HepG2 (cell line): ENCODE results near the gene RSAD1. TPM values are rescaled to one million over a fixed set of nuclear protein-coding genes. Genes with fewer than 3 reads are reported as not detected.
A peak's percentile ranks its signal among the peaks of the same experiment; 100 is the strongest.

Experiments
- ATAC-seq: fragments of 200-7000 bp; cut with Tn5 transposase; 3 replicates; pipeline ENCODE4 v1.9.1; 2020; ENCODE audit warnings: mild to moderate bottlenecking, moderate library complexity
- BruUV-seq: library from RNA; stranded (reverse); fragments of 400-500 nt; replicated peaks from 2 replicates; lab custom pipeline; 2021; lab: Mats Ljungman, UMichigan
- CTCF ChIA-PET: fragments of 300-600 bp; formaldehyde crosslinking; extraction: SDS; loops from one replicate; lab custom pipeline; 2021; ENCODE audit warnings: low total read pairs, inconsistent platforms, low intra/inter-chr PET ratio; lab: Yijun Ruan, JAX
- POLR2A ChIA-PET: fragments of 350-600 bp; sonication (Branson Sonifier 250); formaldehyde crosslinking; loops from one replicate; lab custom pipeline; 2020; ENCODE audit warnings: antibody characterized with exemption, inconsistent platforms; lab: Yijun Ruan, JAX
- DNase-seq: peaks from one replicate; pipeline ENCODE4 v3.0.0-alpha.2; 2015; ENCODE audit warnings: low spot score
- FAIRE-seq: peaks from 3 replicates; lab custom pipeline; 2011; peaks lifted over from hg19 to GRCh38; lab: Jason Lieb, UNC
- H2AFZ ChIP-seq: one replicate; pipeline ENCODE4 v1.6.1; 2011; ENCODE audit warnings: low read length, inconsistent platforms
- H3K27ac ChIP-seq: fragments of 300-600 bp; 3 replicates; pipeline ENCODE4 v1.8.0; 2011; ENCODE audit warnings: mixed run types, mild to moderate bottlenecking, mixed read lengths, low read length, inconsistent platforms; ENCODE audit not compliant: insufficient read depth; ENCODE audit errors: extremely low read length
- H3K27me3 ChIP-seq, 2 experiments: fragments of 200-600 bp in 1 of 2; 2 replicates in 1 of 2; 3 replicates in 1 of 2; pipeline versions ENCODE4 v1.6.0 to v1.8.0; 2011; ENCODE audit warnings: low read length in 2 of 2, mild to moderate bottlenecking in 2 of 2, moderate library complexity in 2 of 2, inconsistent platforms in 1 of 2; ENCODE audit not compliant: insufficient read depth in 2 of 2, control insufficient read depth in 1 of 2
- H3K36me3 ChIP-seq, 2 experiments: fragments of 200-600 bp in 1 of 2; replicated peaks in 1 of 2; 2 replicates in 1 of 2; 3 replicates in 1 of 2; pipeline versions ENCODE4 v1.5.1 to v1.8.0; 2011; ENCODE audit warnings: low read length in 2 of 2, inconsistent platforms in 1 of 2; ENCODE audit not compliant: insufficient read depth in 2 of 2, control insufficient read depth in 1 of 2
- H3K4me1 ChIP-seq: 2 replicates; pipeline ENCODE4 v1.5.1; 2012; ENCODE audit warnings: low read length, inconsistent platforms; ENCODE audit not compliant: insufficient read depth
- H3K4me2 ChIP-seq: 2 replicates; pipeline ENCODE4 v1.6.0; 2011; ENCODE audit warnings: low read depth, low read length, inconsistent platforms
- H3K4me3 ChIP-seq, 3 experiments: fragments of 200-600 bp in 1 of 3; sonication (generic), shearing (Covaris generic) in 1 of 3; replicated peaks in 1 of 3; 2 replicates each; pipeline ENCODE4 v1.5.1; 2011 to 2016; ENCODE audit warnings: low read length in 3 of 3, inconsistent platforms in 2 of 3, low read depth in 2 of 3, mild to moderate bottlenecking in 2 of 3, control low read depth in 1 of 3, mixed read lengths in 1 of 3; ENCODE audit not compliant: insufficient read depth in 1 of 3
- H3K79me2 ChIP-seq: one replicate; pipeline ENCODE4 v1.6.1; 2011; ENCODE audit warnings: low read length, inconsistent platforms; ENCODE audit not compliant: insufficient read depth
- H3K9ac ChIP-seq: 2 replicates; pipeline ENCODE4 v1.6.0; 2011; ENCODE audit warnings: mild to moderate bottlenecking, low read depth, low read length, inconsistent platforms; ENCODE audit not compliant: insufficient read depth
- H3K9me3 ChIP-seq: 2 replicates; pipeline ENCODE4 v1.5.1; 2012; ENCODE audit warnings: mild to moderate bottlenecking, low read length
- H4K20me1 ChIP-seq: 2 replicates; pipeline ENCODE4 v1.6.0; 2011; ENCODE audit warnings: inconsistent platforms, mild to moderate bottlenecking, low read length, moderate library complexity; ENCODE audit not compliant: insufficient read depth
- ATF1 ChIP-seq: IDR thresholded peaks from 2 replicates; pipeline ENCODE4 v1.6.1; 2016; ENCODE audit warnings: mild to moderate bottlenecking, control low read depth
- CCDC6 ChIP-seq: sonication (generic); formaldehyde crosslinking; IDR thresholded peaks from 2 replicates; pipeline ENCODE4 v1.8.1; 2022; ENCODE audit warnings: mild to moderate bottlenecking, missing genetic modification reagents, moderate library complexity
- SNAPC5 ChIP-seq: sonication (generic); formaldehyde crosslinking; IDR thresholded peaks from 2 replicates; pipeline ENCODE4 v1.8.1; 2023; ENCODE audit warnings: mild to moderate bottlenecking, missing genetic modification reagents, borderline replicate concordance
- TEF ChIP-seq: sonication (generic); formaldehyde crosslinking; IDR thresholded peaks from 2 replicates; pipeline ENCODE4 v1.5.0; 2020; ENCODE audit warnings: missing genetic modification reagents
- TFDP2 ChIP-seq: sonication (generic); formaldehyde crosslinking; IDR thresholded peaks from 2 replicates; pipeline ENCODE4 v1.4.0; 2020; ENCODE audit warnings: missing genetic modification reagents
- ZFAT ChIP-seq: sonication (generic); formaldehyde crosslinking; conservative IDR thresholded peaks from 2 replicates; pipeline ENCODE4 v1.8.1; 2023; ENCODE audit warnings: missing genetic modification reagents, inconsistent platforms
- ZNF883 ChIP-seq: sonication (generic); formaldehyde crosslinking; IDR thresholded peaks from 2 replicates; pipeline ENCODE4 v1.5.1; 2020; ENCODE audit warnings: mild to moderate bottlenecking, missing genetic modification reagents; ENCODE audit errors: not compliant biosample characterization
- WGBS: methylation state at CpG from one replicate; pipeline ENCODE4 v1.1.6; 2017; ENCODE audit warnings: low lambda C conversion rate; 5-methylcytosine and 5-hydroxymethylcytosine counted together
- in situ Hi-C: cut with HindIII; loops from 2 replicates; pipeline ENCODE4 v1.10.0; 2017; ENCODE audit warnings: low pct_unique_long_range_greater_than_20kb; ENCODE audit not compliant: extremely low pct_ligation_motif_present
- intact Hi-C: fragments of 100-400 bp; cut with micrococcal nuclease; formaldehyde crosslinking; loops from one replicate; pipeline ENCODE4 v1.10.0; 2022; ENCODE audit not compliant: unreplicated experiment
- polyA plus RNA-seq, 8 experiments: library from polyadenylated mRNA; depleted of rRNA in 3 of 8; stranded (reverse) in 7 of 8; unstranded in 1 of 8; fragments of >200 nt; fragmentation: Illumina TruSeq in 4 of 8; extraction: Trizol in 4 of 8; gene quantifications; 2 replicates each; pipeline versions ENCODE4 v1.2.1 to v1.2.3, GENCODE V29; 2011 to 2016; ENCODE audit warnings: low read depth in 4 of 8, missing spikeins in 1 of 8, mixed read lengths in 1 of 8; ENCODE audit not compliant: insufficient read depth in 1 of 8
- total RNA-seq, 5 experiments: library from RNA; depleted of rRNA; stranded (reverse); fragments of >200 nt; fragmentation: Illumina TruSeq; extraction: Trizol; gene quantifications; 2 replicates each; pipeline ENCODE4 v1.2.3, GENCODE V29; 2016; ENCODE audit warnings: low read depth in 1 of 5
- TF ChIP-seq, protein P1 (sequence below): sonication (generic); formaldehyde crosslinking; IDR thresholded peaks from 2 replicates; pipeline ENCODE4 v1.8.0; 2022; ENCODE audit warnings: mild to moderate bottlenecking, missing genetic modification reagents, borderline replicate concordance
- TF ChIP-seq, protein P2 (sequence below): sonication (generic); formaldehyde crosslinking; IDR thresholded peaks from 2 replicates; pipeline ENCODE4 v1.5.1; 2020; ENCODE audit warnings: mild to moderate bottlenecking, missing genetic modification reagents

RSAD1 gene
- total and polyA plus RNA-seq, 2 of the 13 experiments (the other 11 are each of a cell fraction or from before 2014, with no cell fraction given), result 22.7 to 27.7 TPM

GRCh38 chr17:50493744-50494143 is 15.1 kb downstream of the RSAD1 start:
- FAIRE-seq, result no peak
- Histone ChIP-seq H3K36me3 (no peaks in the 10 kb centered on the region), H3K79me2 (no peaks in the 10 kb centered on the region), H3K27me3 (no peaks in the 10 kb centered on the region; a peak in 1 of 5 replicates), H3K4me3 (no peak overlapping the region), H3K4me2 (no peak overlapping the region), H3K27ac (no peak overlapping the region), H3K9me3 (no peaks in the 10 kb centered on the region), H3K9ac (no peak overlapping the region), H2AFZ (no peak overlapping the region), H4K20me1 (no peaks in the 10 kb centered on the region), H3K4me1 (no peaks in the 10 kb centered on the region)
- no peak for ATAC-seq
- ChIA-PET POLR2A (no interaction called here), CTCF (no interaction called here)
- no TSS peak for BruUV-seq
- in situ Hi-C loops (no loop called here), intact Hi-C loops (no loop called here)
- no peak for TF ChIP-seq ZNF883 (CRISPR knock-in tag)
- TF ChIP-seq ZFAT (CRISPR knock-in tag), result peak; percentile 97
- TF ChIP-seq ATF1 (CRISPR knock-in tag), result no peak
- TF ChIP-seq, protein P1, sequence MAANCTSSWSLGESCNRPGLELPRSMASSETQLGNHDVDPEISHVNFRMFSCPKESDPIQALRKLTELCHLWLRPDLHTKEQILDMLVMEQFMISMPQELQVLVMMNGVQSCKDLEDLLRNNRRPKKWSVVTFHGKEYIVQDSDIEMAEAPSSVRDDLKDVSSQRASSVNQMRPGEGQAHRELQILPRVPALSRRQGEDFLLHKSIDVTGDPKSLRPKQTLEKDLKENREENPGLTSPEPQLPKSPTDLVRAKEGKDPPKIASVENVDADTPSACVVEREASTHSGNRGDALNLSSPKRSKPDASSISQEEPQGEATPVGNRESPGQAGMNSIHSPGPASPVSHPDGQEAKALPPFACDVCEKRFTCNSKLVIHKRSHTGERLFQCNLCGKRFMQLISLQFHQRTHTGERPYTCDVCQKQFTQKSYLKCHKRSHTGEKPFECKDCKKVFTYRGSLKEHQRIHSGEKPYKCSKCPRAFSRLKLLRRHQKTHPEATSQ (CRISPR knock-in tag), result no peak
- no peak for TF ChIP-seq TEF (CRISPR knock-in tag)
- TF ChIP-seq SNAPC5 (CRISPR knock-in tag), result no peak
- TF ChIP-seq CCDC6 (CRISPR knock-in tag), result no peak
- no peak for TF ChIP-seq TFDP2 (CRISPR knock-in tag)
- TF ChIP-seq, protein P2, sequence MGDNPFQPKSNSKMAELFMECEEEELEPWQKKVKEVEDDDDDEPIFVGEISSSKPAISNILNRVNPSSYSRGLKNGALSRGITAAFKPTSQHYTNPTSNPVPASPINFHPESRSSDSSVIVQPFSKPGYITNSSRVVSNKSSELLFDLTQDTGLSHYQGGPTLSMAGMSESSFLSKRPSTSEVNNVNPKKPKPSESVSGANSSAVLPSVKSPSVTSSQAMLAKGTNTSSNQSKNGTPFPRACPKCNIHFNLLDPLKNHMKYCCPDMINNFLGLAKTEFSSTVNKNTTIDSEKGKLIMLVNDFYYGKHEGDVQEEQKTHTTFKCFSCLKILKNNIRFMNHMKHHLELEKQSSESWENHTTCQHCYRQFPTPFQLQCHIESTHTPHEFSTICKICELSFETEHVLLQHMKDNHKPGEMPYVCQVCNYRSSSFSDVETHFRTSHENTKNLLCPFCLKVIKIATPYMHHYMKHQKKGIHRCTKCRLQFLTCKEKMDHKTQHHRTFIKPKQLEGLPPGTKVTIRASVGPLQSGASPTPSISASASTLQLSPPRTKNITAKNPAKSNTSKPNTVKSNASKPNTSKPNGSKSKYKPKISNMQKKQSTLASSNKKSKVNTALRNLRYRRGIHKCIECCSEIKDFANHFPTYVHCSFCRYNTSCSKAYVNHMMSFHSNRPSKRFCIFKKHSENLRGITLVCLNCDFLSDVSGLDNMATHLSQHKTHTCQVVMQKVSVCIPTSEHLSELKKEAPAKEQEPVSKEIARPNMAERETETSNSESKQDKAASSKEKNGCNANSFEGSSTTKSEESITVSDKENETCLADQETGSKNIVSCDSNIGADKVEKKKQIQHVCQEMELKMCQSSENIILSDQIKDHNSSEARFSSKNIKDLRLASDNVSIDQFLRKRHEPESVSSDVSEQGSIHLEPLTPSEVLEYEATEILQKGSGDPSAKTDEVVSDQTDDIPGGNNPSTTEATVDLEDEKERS (CRISPR knock-in tag), result no peak
- no peak for DNase-seq
- WGBS, result 23% methylated on average over 3 of the region's 3 CpGs
